Calu3 (cell line): ENCODE data around the gene TP53INP2. TPM values are rescaled to one million over a fixed set of nuclear protein-coding genes. Genes with fewer than 3 reads are reported as not detected.

Experiments
- BruUV-seq: library from RNA; stranded (reverse); fragments of 400-500 nt; replicated peaks from 2 replicates; lab custom pipeline; 2021; lab: Mats Ljungman, UMichigan
- CTCF ChIA-PET: fragments of 300-600 bp; sonication (Branson Sonifier 250); formaldehyde crosslinking; loops from one replicate; lab custom pipeline; 2022; ENCODE audit warnings: antibody characterized with exemption; lab: Charles Lee
- DNase-seq: peaks from one replicate; pipeline ENCODE4 v3.0.0; 2022
- H3K27ac Mint-ChIP-seq: one replicate; pipeline ENCODE4 v1.8.0; 2022; ENCODE audit warnings: mixed read lengths; ENCODE audit not compliant: unreplicated experiment
- H3K27me3 Mint-ChIP-seq: one replicate; pipeline ENCODE4 v1.8.0; 2022; ENCODE audit warnings: mixed read lengths; ENCODE audit not compliant: unreplicated experiment
- H3K36me3 Mint-ChIP-seq: one replicate; pipeline ENCODE4 v1.8.0; 2022; ENCODE audit warnings: mild to moderate bottlenecking, moderate library complexity, mixed read lengths; ENCODE audit not compliant: insufficient read depth, unreplicated experiment
- H3K4me1 Mint-ChIP-seq: one replicate; pipeline ENCODE4 v1.8.0; 2022; ENCODE audit warnings: mild to moderate bottlenecking, low read depth, mixed read lengths; ENCODE audit not compliant: unreplicated experiment
- H3K4me3 Mint-ChIP-seq: one replicate; pipeline ENCODE4 v1.8.0; 2022; ENCODE audit warnings: mild to moderate bottlenecking, low read depth, moderate library complexity, mixed read lengths; ENCODE audit not compliant: unreplicated experiment
- H3K9me3 Mint-ChIP-seq: one replicate; pipeline ENCODE4 v1.8.0; 2022; ENCODE audit warnings: low read depth, mixed read lengths; ENCODE audit not compliant: unreplicated experiment
- CTCF ChIP-seq: fragments of 200-600 bp; IDR thresholded peaks from one replicate; pipeline ENCODE4 v1.8.0; 2022; ENCODE audit warnings: antibody characterized with exemption; ENCODE audit not compliant: unreplicated experiment
- intact Hi-C: fragments of 100-400 bp; cut with micrococcal nuclease; formaldehyde crosslinking; loops from one replicate; pipeline ENCODE4 v1.10.0; 2022; ENCODE audit not compliant: unreplicated experiment
- total RNA-seq: library from RNA; stranded (reverse); gene quantifications from 2 replicates; pipeline ENCODE4 v1.2.3, GENCODE V29; 2022

TP53INP2 gene
- total RNA-seq, 1 experiment from 2014 or later: 5.0 TPM

- peaks cover 37% of the 10 kb centered on the region for H3K27me3 Mint-ChIP-seq
- no peak for DNase-seq
- BruUV-seq: no TSS peak
- intact Hi-C loops: no loop called here
- no peaks in the 10 kb centered on the region for H3K9me3 Mint-ChIP-seq
- TF ChIP-seq CTCF: no peak
- peaks cover 37% of the 10 kb centered on the region for H3K4me1 Mint-ChIP-seq
- peaks cover 55% of the 10 kb centered on the region for H3K36me3 Mint-ChIP-seq
- no peak overlapping the region for H3K4me3 Mint-ChIP-seq
- CTCF ChIA-PET: interaction anchor here (1.6 to 3.0 kb wide), 2 partner anchors 30 to 127 kb away, joined by 7 to 19 read pairs; partner anchors contain the start of gene PIGU
- H3K27ac Mint-ChIP-seq: no peak overlapping the region
Measured at GRCh38 chr20:34706912-34707784, 3.0 kb downstream of the TP53INP2 start.

- BruUV-seq: no TSS peak
- peak overlapping the region; percentile 87 for H3K4me3 Mint-ChIP-seq
- peak; percentile 84 for DNase-seq
- H3K27me3 Mint-ChIP-seq: peaks cover 24% of the 10 kb centered on the region
- peaks cover 53% of the 10 kb centered on the region for H3K36me3 Mint-ChIP-seq
- H3K27ac Mint-ChIP-seq: no peak overlapping the region
- H3K9me3 Mint-ChIP-seq: no peaks in the 10 kb centered on the region
- CTCF ChIA-PET: interaction anchor here (0.9 to 3.0 kb wide), 9 partner anchors 11 to 396 kb away, joined by 3 to 19 read pairs (median 4); partner anchors contain the start of gene PIGU
- H3K4me1 Mint-ChIP-seq: peaks cover 40% of the 10 kb centered on the region
- intact Hi-C loops: loop anchor here (1.0 to 2.0 kb wide), 2 partner anchors 129 to 170 kb away; no protein-coding TSS in a partner anchor
- TF ChIP-seq CTCF: peak; percentile 80
Measured at GRCh38 chr20:34708621-34709043, 4.5 kb downstream of the TP53INP2 start.

- intact Hi-C loops: loop anchor here (2.0 kb wide), 1 partner anchor 170 kb away; no protein-coding TSS in a partner anchor
- no peak for TF ChIP-seq CTCF
- Mint-ChIP-seq H3K27me3 (peaks cover 18% of the 10 kb centered on the region), H3K36me3 (peaks cover 53% of the 10 kb centered on the region), H3K27ac (no peak overlapping the region), H3K4me3 (peak overlapping the region; percentile 87), H3K4me1 (peaks cover 43% of the 10 kb centered on the region), H3K9me3 (no peaks in the 10 kb centered on the region)
- no TSS peak for BruUV-seq
- DNase-seq: peak; percentile 88
- CTCF ChIA-PET: interaction anchor here (0.6 to 3.0 kb wide), 9 partner anchors 32 to 397 kb away, joined by 3 to 19 read pairs (median 3); partner anchors contain the start of gene PIGU
Measured at GRCh38 chr20:34709044-34709830, 5.1 kb downstream of the TP53INP2 start.
